HEK293 (cell line): ENCODE results near the gene LRRFIP1.

Source experiments
- FEZF1 ChIP-seq: fragments of 450-650 bp; formaldehyde crosslinking; IDR thresholded peaks from 2 replicates; pipeline ENCODE4 v1.5.1; 2016; ENCODE audit warnings: missing biosample characterization, missing genetic modification characterization
- GLI2 ChIP-seq: fragments of 450-650 bp; formaldehyde crosslinking; IDR thresholded peaks from 2 replicates; pipeline ENCODE4; 2017; ENCODE audit warnings: missing biosample characterization, missing genetic modification characterization, low read depth, borderline replicate concordance
- KLF17 ChIP-seq: fragments of 450-650 bp; formaldehyde crosslinking; IDR thresholded peaks from 2 replicates; pipeline ENCODE4 v1.5.1; 2016; ENCODE audit warnings: missing biosample characterization, missing genetic modification characterization
- MYNN ChIP-seq: fragments of 450-650 bp; formaldehyde crosslinking; IDR thresholded peaks from 2 replicates; pipeline ENCODE4 v1.5.1; 2016; ENCODE audit warnings: missing biosample characterization, missing genetic modification characterization, borderline replicate concordance
- OVOL3 ChIP-seq: fragments of 450-650 bp; formaldehyde crosslinking; IDR thresholded peaks from 2 replicates; pipeline ENCODE4 v1.5.1; 2016; ENCODE audit warnings: missing biosample characterization, missing genetic modification characterization
- ZBTB10 ChIP-seq: fragments of 450-650 bp; formaldehyde crosslinking; IDR thresholded peaks from 2 replicates; pipeline ENCODE4 v1.5.1; 2016; ENCODE audit warnings: missing biosample characterization, missing genetic modification characterization
- ZBTB21 ChIP-seq: fragments of 450-650 bp; formaldehyde crosslinking; IDR thresholded peaks from 2 replicates; pipeline ENCODE4 v1.5.1; 2017; ENCODE audit warnings: missing biosample characterization, missing genetic modification characterization
- ZNF132 ChIP-seq: fragments of 450-650 bp; formaldehyde crosslinking; IDR thresholded peaks from 2 replicates; pipeline ENCODE4 v1.5.1; 2017; ENCODE audit warnings: missing biosample characterization, missing genetic modification characterization, borderline replicate concordance
- ZNF292 ChIP-seq: fragments of 450-650 bp; formaldehyde crosslinking; IDR thresholded peaks from 2 replicates; pipeline ENCODE4 v1.5.1; 2016; ENCODE audit warnings: low read depth, missing biosample characterization, missing genetic modification characterization, borderline replicate concordance
- ZNF404 ChIP-seq: fragments of 450-650 bp; formaldehyde crosslinking; IDR thresholded peaks from 2 replicates; pipeline ENCODE4 v1.5.1; 2017; ENCODE audit warnings: missing biosample characterization, missing genetic modification characterization
- ZNF433 ChIP-seq: fragments of 450-650 bp; formaldehyde crosslinking; IDR thresholded peaks from 2 replicates; pipeline ENCODE4 v1.5.1; 2016; ENCODE audit warnings: missing biosample characterization, missing genetic modification characterization, low read depth
- ZNF521 ChIP-seq: fragments of 450-650 bp; formaldehyde crosslinking; IDR thresholded peaks from 2 replicates; pipeline ENCODE4 v1.5.1; 2017; ENCODE audit warnings: missing biosample characterization, mild to moderate bottlenecking, missing genetic modification characterization
- ZNF560 ChIP-seq: fragments of 450-650 bp; formaldehyde crosslinking; IDR thresholded peaks from 2 replicates; pipeline ENCODE4 v1.5.1; 2017; ENCODE audit warnings: missing biosample characterization, missing genetic modification characterization, borderline replicate concordance
- ZNF624 ChIP-seq: fragments of 450-650 bp; formaldehyde crosslinking; IDR thresholded peaks from 2 replicates; pipeline ENCODE4 v1.5.1; 2017; ENCODE audit warnings: missing biosample characterization, missing genetic modification characterization
- ZNF704 ChIP-seq: fragments of 450-650 bp; formaldehyde crosslinking; IDR thresholded peaks from 2 replicates; pipeline ENCODE4 v1.5.1; 2016; ENCODE audit warnings: missing biosample characterization, missing genetic modification characterization
- ZSCAN16 ChIP-seq: fragments of 450-650 bp; formaldehyde crosslinking; IDR thresholded peaks from 2 replicates; pipeline ENCODE4 v1.5.1; 2016; ENCODE audit warnings: missing biosample characterization, missing genetic modification characterization
- TF ChIP-seq, protein P1 (sequence below): fragments of 450-650 bp; formaldehyde crosslinking; IDR thresholded peaks from 2 replicates; pipeline ENCODE4 v1.5.1; 2016; ENCODE audit warnings: missing biosample characterization, missing genetic modification characterization
- TF ChIP-seq, protein P2 (sequence below): fragments of 450-650 bp; formaldehyde crosslinking; IDR thresholded peaks from 2 replicates; pipeline ENCODE4 v1.5.1; 2016; ENCODE audit warnings: missing biosample characterization, missing genetic modification characterization
- TF ChIP-seq, protein P3 (sequence below): fragments of 450-650 bp; formaldehyde crosslinking; IDR thresholded peaks from 2 replicates; pipeline ENCODE4 v1.5.1; 2016; ENCODE audit warnings: missing biosample characterization, missing genetic modification characterization
- TF ChIP-seq, protein P4 (sequence below): IDR thresholded peaks from 2 replicates; pipeline ENCODE4 v1.6.1; 2011; ENCODE audit warnings: mild to moderate bottlenecking, low read depth, low read length, borderline replicate concordance
- TF ChIP-seq, protein P5 (sequence below): fragments of 450-650 bp; formaldehyde crosslinking; IDR thresholded peaks from 2 replicates; pipeline ENCODE4 v1.5.1; 2016; ENCODE audit warnings: missing biosample characterization, missing genetic modification characterization
- TF ChIP-seq, protein P6 (sequence below): fragments of 450-650 bp; formaldehyde crosslinking; IDR thresholded peaks from 2 replicates; pipeline ENCODE4 v1.5.1; 2017; ENCODE audit warnings: missing biosample characterization, missing genetic modification characterization

The LRRFIP1 gene

GRCh38 chr2:237669628-237670392 lies 42.4 kb downstream of the LRRFIP1 start (continued):
- TF ChIP-seq ZNF560 (tag by site-specific recombination) (no peak), ZNF433 (tag by site-specific recombination) (no peak), ZBTB21 (tag by site-specific recombination) (peak; percentile 73), ZNF292 (tag by site-specific recombination) (no peak), ZNF624 (tag by site-specific recombination) (no peak), ZNF132 (tag by site-specific recombination) (no peak), MYNN (no peak), KLF17 (tag by site-specific recombination) (peak; percentile 75; the same call in 1 of the 2 replicates), GLI2 (tag by site-specific recombination) (no peak), ZBTB10 (tag by site-specific recombination) (no peak), OVOL3 (peak; percentile 90), ZNF704 (no peak), FEZF1 (tag by site-specific recombination) (peak; percentile 54; the same call in 1 of the 2 replicates), ZNF521 (tag by site-specific recombination) (no peak), ZSCAN16 (tag by site-specific recombination) (no peak), ZNF404 (tag by site-specific recombination) (no peak)
- TF ChIP-seq, protein P1, sequence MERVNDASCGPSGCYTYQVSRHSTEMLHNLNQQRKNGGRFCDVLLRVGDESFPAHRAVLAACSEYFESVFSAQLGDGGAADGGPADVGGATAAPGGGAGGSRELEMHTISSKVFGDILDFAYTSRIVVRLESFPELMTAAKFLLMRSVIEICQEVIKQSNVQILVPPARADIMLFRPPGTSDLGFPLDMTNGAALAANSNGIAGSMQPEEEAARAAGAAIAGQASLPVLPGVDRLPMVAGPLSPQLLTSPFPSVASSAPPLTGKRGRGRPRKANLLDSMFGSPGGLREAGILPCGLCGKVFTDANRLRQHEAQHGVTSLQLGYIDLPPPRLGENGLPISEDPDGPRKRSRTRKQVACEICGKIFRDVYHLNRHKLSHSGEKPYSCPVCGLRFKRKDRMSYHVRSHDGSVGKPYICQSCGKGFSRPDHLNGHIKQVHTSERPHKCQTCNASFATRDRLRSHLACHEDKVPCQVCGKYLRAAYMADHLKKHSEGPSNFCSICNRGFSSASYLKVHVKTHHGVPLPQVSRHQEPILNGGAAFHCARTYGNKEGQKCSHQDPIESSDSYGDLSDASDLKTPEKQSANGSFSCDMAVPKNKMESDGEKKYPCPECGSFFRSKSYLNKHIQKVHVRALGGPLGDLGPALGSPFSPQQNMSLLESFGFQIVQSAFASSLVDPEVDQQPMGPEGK (tag by site-specific recombination): 0 out of 2 replicates have a peak, but pooled peaks have one; percentile 46
- TF ChIP-seq, protein P2, sequence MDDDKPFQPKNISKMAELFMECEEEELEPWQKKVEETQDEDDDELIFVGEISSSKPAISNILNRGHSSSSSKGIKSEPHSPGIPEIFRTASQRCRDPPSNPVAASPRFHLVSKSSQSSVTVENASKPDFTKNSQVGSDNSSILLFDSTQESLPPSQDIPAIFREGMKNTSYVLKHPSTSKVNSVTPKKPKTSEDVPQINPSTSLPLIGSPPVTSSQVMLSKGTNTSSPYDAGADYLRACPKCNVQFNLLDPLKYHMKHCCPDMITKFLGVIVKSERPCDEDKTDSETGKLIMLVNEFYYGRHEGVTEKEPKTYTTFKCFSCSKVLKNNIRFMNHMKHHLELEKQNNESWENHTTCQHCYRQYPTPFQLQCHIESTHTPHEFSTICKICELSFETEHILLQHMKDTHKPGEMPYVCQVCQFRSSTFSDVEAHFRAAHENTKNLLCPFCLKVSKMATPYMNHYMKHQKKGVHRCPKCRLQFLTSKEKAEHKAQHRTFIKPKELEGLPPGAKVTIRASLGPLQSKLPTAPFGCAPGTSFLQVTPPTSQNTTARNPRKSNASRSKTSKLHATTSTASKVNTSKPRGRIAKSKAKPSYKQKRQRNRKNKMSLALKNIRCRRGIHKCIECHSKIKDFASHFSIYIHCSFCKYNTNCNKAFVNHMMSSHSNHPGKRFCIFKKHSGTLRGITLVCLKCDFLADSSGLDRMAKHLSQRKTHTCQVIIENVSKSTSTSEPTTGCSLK: no peak
- TF ChIP-seq, protein P3, sequence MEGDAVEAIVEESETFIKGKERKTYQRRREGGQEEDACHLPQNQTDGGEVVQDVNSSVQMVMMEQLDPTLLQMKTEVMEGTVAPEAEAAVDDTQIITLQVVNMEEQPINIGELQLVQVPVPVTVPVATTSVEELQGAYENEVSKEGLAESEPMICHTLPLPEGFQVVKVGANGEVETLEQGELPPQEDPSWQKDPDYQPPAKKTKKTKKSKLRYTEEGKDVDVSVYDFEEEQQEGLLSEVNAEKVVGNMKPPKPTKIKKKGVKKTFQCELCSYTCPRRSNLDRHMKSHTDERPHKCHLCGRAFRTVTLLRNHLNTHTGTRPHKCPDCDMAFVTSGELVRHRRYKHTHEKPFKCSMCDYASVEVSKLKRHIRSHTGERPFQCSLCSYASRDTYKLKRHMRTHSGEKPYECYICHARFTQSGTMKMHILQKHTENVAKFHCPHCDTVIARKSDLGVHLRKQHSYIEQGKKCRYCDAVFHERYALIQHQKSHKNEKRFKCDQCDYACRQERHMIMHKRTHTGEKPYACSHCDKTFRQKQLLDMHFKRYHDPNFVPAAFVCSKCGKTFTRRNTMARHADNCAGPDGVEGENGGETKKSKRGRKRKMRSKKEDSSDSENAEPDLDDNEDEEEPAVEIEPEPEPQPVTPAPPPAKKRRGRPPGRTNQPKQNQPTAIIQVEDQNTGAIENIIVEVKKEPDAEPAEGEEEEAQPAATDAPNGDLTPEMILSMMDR (tag by site-specific recombination): no peak
- TF ChIP-seq, protein P4, sequence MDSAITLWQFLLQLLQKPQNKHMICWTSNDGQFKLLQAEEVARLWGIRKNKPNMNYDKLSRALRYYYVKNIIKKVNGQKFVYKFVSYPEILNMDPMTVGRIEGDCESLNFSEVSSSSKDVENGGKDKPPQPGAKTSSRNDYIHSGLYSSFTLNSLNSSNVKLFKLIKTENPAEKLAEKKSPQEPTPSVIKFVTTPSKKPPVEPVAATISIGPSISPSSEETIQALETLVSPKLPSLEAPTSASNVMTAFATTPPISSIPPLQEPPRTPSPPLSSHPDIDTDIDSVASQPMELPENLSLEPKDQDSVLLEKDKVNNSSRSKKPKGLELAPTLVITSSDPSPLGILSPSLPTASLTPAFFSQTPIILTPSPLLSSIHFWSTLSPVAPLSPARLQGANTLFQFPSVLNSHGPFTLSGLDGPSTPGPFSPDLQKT: no peak
- TF ChIP-seq, protein P5, sequence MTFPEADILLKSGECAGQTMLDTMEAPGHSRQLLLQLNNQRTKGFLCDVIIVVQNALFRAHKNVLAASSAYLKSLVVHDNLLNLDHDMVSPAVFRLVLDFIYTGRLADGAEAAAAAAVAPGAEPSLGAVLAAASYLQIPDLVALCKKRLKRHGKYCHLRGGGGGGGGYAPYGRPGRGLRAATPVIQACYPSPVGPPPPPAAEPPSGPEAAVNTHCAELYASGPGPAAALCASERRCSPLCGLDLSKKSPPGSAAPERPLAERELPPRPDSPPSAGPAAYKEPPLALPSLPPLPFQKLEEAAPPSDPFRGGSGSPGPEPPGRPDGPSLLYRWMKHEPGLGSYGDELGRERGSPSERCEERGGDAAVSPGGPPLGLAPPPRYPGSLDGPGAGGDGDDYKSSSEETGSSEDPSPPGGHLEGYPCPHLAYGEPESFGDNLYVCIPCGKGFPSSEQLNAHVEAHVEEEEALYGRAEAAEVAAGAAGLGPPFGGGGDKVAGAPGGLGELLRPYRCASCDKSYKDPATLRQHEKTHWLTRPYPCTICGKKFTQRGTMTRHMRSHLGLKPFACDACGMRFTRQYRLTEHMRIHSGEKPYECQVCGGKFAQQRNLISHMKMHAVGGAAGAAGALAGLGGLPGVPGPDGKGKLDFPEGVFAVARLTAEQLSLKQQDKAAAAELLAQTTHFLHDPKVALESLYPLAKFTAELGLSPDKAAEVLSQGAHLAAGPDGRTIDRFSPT (tag by site-specific recombination): peak; percentile 53
- TF ChIP-seq, protein P6, sequence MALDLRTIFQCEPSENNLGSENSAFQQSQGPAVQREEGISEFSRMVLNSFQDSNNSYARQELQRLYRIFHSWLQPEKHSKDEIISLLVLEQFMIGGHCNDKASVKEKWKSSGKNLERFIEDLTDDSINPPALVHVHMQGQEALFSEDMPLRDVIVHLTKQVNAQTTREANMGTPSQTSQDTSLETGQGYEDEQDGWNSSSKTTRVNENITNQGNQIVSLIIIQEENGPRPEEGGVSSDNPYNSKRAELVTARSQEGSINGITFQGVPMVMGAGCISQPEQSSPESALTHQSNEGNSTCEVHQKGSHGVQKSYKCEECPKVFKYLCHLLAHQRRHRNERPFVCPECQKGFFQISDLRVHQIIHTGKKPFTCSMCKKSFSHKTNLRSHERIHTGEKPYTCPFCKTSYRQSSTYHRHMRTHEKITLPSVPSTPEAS (tag by site-specific recombination): no peak
